Neural crest cell (in vitro differentiated cells): ENCODE results near the gene PRKAG2. TPM values are rescaled to one million over a fixed set of nuclear protein-coding genes. Genes with fewer than 3 reads are reported as not detected.
"Not testable (repeated sequence)": the region's sequence is repeated elsewhere in the genome, so short reads cannot be mapped to it uniquely, and the experiment has no call there.

Experiments used
- DNase-seq: peaks from one replicate; pipeline ENCODE4 v3.0.0; 2021; ENCODE audit warnings: low read depth, mixed read lengths, low spot score
- H3K27ac Mint-ChIP-seq: one replicate; pipeline ENCODE4 v1.8.0; 2021; ENCODE audit warnings: mild to moderate bottlenecking, mixed read lengths; ENCODE audit not compliant: unreplicated experiment
- H3K27me3 Mint-ChIP-seq: 2 replicates; pipeline ENCODE4 v1.8.0; 2021; ENCODE audit warnings: low read depth, mild to moderate bottlenecking, mixed read lengths
- H3K36me3 Mint-ChIP-seq: 2 replicates; pipeline ENCODE4 v1.8.0; 2021; ENCODE audit warnings: low read depth, mild to moderate bottlenecking, mixed read lengths
- H3K4me1 Mint-ChIP-seq: 2 replicates; pipeline ENCODE4 v1.8.0; 2021; ENCODE audit warnings: mixed read lengths
- H3K4me3 Mint-ChIP-seq: one replicate; pipeline ENCODE4 v1.8.0; 2021; ENCODE audit warnings: mild to moderate bottlenecking, mixed read lengths
- H3K9me3 Mint-ChIP-seq: 2 replicates; pipeline ENCODE4 v1.8.0; 2021; ENCODE audit warnings: mixed read lengths
- total RNA-seq: library from RNA; stranded (reverse); gene quantifications from 2 replicates; pipeline ENCODE4 v1.2.1, GENCODE V29; 2021
- TF ChIP-seq, protein P1 (sequence below): fragments of 200-600 bp; sonication (generic); conservative IDR thresholded peaks from 2 replicates; pipeline ENCODE4 v1.5.0; 2021; ENCODE audit warnings: antibody characterized with exemption, mild to moderate bottlenecking

The PRKAG2 gene
- total RNA-seq, 1 donor from 2014 or later, result 12.5 TPM

DNA sequence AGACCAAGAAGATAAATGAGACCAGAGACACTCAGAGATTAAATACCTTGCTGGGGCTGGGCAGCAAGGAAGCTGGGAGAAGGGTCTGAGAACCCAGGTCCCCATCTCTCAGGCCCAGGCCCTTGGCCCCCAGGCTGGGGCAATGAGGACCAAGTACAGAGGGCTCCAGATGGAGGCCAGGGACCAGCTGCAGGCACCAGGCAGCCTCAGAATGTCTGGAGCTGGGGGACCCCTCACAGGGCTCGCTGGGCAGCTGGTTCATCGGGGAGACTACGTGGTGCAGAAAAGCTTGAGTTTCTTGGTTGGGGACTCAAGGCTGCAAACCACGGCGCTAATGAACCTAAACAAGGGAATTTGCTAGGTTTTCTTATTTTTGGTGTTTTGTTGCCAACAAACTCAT lies 75.6 kb downstream of the PRKAG2 start:
- no peak for DNase-seq
- H3K36me3 Mint-ChIP-seq, result no peaks in the 10 kb centered on the region
- H3K27ac Mint-ChIP-seq, result no peak overlapping the region
- TF ChIP-seq, protein P1, sequence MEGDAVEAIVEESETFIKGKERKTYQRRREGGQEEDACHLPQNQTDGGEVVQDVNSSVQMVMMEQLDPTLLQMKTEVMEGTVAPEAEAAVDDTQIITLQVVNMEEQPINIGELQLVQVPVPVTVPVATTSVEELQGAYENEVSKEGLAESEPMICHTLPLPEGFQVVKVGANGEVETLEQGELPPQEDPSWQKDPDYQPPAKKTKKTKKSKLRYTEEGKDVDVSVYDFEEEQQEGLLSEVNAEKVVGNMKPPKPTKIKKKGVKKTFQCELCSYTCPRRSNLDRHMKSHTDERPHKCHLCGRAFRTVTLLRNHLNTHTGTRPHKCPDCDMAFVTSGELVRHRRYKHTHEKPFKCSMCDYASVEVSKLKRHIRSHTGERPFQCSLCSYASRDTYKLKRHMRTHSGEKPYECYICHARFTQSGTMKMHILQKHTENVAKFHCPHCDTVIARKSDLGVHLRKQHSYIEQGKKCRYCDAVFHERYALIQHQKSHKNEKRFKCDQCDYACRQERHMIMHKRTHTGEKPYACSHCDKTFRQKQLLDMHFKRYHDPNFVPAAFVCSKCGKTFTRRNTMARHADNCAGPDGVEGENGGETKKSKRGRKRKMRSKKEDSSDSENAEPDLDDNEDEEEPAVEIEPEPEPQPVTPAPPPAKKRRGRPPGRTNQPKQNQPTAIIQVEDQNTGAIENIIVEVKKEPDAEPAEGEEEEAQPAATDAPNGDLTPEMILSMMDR, result no peak
- H3K4me1 Mint-ChIP-seq, result peaks cover 6% of the 10 kb centered on the region
- no peaks in the 10 kb centered on the region for H3K9me3 Mint-ChIP-seq
- H3K4me3 Mint-ChIP-seq, result no peak overlapping the region
- no peaks in the 10 kb centered on the region for H3K27me3 Mint-ChIP-seq

DNA sequence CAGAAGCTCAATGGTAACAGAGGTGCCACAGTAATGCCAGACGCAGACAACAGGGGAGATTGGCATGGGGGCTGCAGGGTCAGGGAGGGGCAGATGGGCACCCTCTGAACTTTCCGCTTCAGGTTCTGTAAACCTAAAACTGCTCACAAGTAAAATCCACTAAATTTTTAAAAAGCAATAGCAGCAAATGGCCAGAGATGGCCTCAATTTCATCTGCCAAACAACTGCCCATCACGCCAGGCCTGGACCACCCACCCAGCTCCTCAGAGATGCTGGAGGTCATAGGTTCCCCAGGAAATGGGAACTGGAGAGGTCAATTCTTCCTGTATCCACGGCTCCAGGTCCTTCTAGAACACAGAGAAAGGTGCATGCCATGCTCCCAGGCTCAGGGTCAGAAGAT lies 76.1 kb downstream of the PRKAG2 start:
- no peak overlapping the region for H3K4me3 Mint-ChIP-seq
- H3K27me3 Mint-ChIP-seq, result no peaks in the 10 kb centered on the region
- DNase-seq, result no peak
- no peaks in the 10 kb centered on the region for H3K9me3 Mint-ChIP-seq
- no peak overlapping the region for H3K27ac Mint-ChIP-seq
- H3K4me1 Mint-ChIP-seq, result peaks cover 6% of the 10 kb centered on the region
- H3K36me3 Mint-ChIP-seq, result no peaks in the 10 kb centered on the region
- TF ChIP-seq, protein P1, result no peak

DNA sequence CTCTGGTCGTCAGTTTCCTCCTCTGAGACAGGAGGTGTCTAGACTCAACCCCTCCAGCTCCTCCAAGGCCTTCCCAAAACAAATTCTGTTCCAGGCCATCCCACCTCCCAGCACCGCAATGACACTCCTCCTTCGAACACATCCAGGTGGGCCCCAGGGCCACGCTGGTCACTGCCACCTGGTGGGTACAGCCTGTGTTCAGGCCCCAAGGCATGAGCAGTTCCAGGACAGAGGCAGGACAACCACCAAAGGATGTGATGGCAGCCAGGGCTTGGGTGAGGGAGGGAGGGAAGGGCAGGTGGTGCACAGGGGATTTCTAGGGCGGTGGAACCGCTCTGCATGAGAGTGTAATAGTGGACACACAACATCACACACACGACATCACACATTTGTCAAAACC lies 76.5 kb downstream of the PRKAG2 start:
- no peaks in the 10 kb centered on the region for H3K27me3 Mint-ChIP-seq
- no peak overlapping the region for H3K4me3 Mint-ChIP-seq
- DNase-seq, result no peak
- H3K9me3 Mint-ChIP-seq, result no peaks in the 10 kb centered on the region
- peaks cover 6% of the 10 kb centered on the region for H3K4me1 Mint-ChIP-seq
- TF ChIP-seq, protein P1, result no peak
- no peaks in the 10 kb centered on the region for H3K36me3 Mint-ChIP-seq
- no peak overlapping the region for H3K27ac Mint-ChIP-seq

DNA sequence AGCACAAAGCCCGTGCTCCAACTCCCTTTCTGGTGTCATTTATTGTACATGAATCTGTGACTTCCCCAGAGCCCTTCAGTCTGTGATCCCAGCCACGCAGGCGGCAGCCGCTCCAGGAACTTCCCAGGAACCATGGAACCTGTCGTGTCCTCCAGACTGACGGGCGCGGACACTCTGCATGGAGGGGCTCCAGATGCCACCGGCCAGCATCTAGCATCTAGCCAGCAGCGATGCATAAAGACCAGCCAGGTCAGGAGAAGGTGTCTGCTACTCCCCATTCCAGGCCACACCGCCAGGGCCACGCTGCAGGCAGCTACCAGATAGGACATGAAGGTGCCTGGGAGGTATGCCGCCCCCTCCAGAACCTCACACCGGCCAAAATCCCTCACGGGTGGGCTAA lies 77.4 kb downstream of the PRKAG2 start:
- Mint-ChIP-seq H3K4me3 (no peak overlapping the region), H3K4me1 (peaks cover 6% of the 10 kb centered on the region), H3K36me3 (no peaks in the 10 kb centered on the region), H3K27ac (no peak overlapping the region), H3K9me3 (no peaks in the 10 kb centered on the region), H3K27me3 (no peaks in the 10 kb centered on the region)
- DNase-seq, result no peak
- TF ChIP-seq, protein P1, result no peak

DNA sequence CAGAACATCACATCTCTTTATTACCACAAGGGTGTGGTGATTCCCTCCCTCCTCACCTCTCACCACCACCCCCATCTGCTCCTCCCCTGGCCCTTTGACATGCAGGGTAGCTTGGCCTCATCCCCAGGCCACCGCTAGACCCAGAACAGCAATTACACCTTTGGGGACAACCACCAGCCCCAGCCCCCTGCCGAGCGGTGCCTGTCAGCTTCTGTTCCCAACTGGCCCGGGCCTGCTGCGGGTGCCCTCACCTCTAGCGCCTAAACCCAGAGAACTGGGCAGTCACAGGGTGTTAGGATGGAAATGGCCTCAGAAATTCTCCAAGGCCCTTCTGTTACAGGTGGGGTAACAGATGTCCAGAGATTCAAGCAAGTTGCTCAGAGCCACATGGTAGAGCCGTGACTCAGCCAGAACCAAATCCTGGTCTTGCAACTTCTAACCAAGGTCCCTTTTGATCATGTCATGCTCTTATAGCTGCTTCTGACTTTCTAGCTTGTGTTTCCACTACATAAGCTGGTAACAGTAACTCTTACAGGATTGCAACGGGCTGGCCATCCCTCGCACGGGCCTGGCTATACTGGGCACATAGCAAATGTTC lies 78.0 kb downstream of the PRKAG2 start:
- no peaks in the 10 kb centered on the region for H3K27me3 Mint-ChIP-seq
- TF ChIP-seq, protein P1, result no peak
- H3K36me3 Mint-ChIP-seq, result no peaks in the 10 kb centered on the region
- H3K4me1 Mint-ChIP-seq, result peaks cover 10% of the 10 kb centered on the region
- no peaks in the 10 kb centered on the region for H3K9me3 Mint-ChIP-seq
- H3K27ac Mint-ChIP-seq, result no peak overlapping the region
- no peak overlapping the region for H3K4me3 Mint-ChIP-seq
- no peak for DNase-seq

DNA sequence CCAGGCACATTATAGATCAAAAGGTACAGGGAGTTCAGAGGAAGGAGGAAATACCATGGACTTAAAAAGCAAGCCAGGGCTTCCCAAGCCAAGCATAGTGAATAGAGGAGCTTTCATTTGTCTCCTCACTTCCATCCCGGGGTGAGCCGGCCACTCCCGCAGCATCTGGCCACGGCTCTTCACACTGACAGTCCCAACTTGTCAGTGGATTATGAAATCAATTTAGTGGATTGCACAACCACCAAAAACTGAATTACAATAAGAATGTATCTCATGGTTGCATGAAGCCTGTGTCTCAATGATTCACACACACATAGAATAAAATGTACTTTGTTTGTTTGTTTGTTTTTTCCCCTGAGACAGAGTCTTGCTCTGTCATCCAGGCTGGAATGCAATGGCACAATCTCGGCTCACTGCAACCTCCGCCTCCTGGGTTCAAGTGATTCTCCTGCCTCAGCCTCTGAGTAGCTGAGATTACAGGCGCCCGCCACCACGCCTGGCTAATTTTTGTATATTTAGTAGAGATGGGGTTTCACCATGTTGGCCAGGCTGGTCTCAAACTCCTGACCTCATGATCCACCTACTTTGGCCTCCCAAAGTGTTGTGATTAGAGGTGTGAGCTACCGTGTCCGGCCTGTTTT lies 79.1 kb downstream of the PRKAG2 start:
- not testable (repeated sequence) for H3K9me3 Mint-ChIP-seq, H3K27me3 Mint-ChIP-seq, H3K4me3 Mint-ChIP-seq, H3K36me3 Mint-ChIP-seq, DNase-seq, H3K27ac Mint-ChIP-seq
- H3K4me1 Mint-ChIP-seq, result peaks cover 15% of the 10 kb centered on the region
